HG02938 (cell line): ENCODE data around the gene ANKMY2.
A peak's percentile ranks its signal among the peaks of the same experiment; 100 is the strongest.
"Not testable (repeated sequence)": the region's sequence is repeated elsewhere in the genome, so short reads cannot be mapped to it uniquely, and the experiment has no call there.

ENCODE experiments used
- ATAC-seq: cut with Tn5 transposase; IDR thresholded peaks from one replicate; pipeline ENCODE4 v1.9.1; 2021; ENCODE audit warnings: mild to moderate bottlenecking, moderate library complexity; ENCODE audit not compliant: unreplicated experiment

The ANKMY2 gene

DNA sequence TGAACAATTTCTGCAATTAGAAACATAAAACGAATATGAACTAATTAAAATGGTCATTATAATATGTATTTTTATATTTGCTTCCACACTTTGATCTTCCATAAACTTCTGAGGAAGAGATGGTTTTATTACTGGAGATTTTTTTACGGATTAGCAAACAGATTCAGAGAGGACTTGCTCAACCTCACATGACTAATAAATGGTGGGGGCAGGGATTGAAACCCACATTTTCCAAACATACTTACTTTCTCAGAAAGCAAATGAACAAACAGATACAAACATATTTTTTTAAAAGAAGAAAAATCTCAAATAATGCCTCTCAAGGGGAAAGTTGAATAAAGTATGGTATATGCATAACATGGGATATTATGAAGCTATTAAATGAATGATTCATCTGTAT, 18.3 kb downstream of the ANKMY2 start:
- no peak for ATAC-seq

DNA sequence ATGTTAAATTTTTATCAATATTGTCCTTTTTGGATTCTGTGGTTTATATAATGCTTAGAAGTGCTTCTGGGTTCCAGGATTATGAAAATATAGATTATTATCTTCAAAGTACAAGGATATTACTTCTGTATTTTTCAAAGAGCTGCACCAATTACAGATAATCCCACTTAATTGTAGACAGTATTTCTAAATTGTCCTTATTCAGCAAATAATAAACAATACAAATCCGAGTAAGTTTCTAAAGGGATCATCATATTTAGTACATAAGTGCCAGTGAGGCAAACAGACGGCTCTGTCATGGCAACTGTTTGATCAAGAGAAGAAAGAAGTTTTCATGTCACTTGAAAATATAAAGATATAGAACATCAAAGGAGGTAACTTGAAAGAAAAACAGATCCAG, 19.2 kb downstream of the ANKMY2 start:
- ATAC-seq = no peak

DNA sequence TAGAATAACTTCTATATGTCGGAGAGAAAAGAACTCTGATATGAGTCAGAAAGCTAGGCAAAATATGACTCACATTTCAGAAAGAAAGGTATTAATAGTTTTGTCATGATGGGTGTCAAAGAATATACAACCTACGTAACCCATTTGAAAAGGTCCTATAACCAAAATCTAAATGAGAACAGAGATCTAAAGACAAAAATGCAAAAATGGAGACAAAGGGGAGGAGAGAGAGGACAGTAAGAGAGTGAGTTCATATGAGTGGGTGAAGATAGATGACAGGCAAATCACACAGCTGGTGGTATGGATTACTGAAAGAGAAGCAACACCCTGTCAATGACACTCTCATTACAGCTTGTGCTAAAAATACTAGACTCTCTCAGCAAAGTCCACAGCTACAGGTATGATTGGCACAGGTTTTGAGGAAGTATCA, 25.6 kb downstream of the ANKMY2 start:
- ATAC-seq = peak; percentile 95

DNA sequence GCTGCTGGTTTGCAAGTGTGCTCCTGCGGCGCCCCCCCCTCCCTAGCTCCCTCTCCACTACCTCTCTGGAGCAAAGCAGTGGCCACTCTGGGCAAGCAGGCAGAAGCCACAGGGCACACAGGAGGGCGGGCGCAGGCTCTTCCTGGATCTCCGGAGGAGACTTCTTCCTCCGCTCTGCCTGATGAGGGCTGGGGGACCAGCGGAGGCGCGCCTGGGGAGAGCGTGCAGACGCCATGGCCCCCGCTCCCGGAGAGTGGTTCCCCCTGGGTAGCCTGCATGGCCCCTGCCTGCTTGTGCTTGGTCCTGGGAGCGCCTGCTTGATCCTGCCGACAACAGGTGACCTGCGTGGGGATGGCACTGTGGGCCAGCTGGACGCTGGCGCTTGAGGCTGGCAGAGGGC, 29.0 kb downstream of the ANKMY2 start:
- ATAC-seq = no peak

DNA sequence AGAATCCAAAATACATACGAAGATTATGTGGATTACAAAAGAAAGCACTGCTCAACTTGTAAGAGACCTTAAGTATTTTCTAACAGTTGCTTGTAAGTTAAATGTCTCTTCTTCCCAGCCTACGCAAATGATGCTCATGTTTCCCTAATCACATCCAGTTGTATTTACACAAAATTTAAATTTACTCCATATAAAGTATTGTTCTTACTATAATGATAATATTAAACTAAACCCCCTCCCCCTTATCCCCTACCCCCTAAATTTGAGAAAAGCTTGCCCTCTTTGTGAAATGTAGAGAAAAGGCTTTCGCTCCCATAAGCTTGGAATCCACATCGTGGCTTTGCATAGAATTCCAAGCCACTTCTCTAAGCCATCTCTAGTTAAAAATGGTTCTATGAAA, 29.4 kb downstream of the ANKMY2 start:
- ATAC-seq = no peak

DNA sequence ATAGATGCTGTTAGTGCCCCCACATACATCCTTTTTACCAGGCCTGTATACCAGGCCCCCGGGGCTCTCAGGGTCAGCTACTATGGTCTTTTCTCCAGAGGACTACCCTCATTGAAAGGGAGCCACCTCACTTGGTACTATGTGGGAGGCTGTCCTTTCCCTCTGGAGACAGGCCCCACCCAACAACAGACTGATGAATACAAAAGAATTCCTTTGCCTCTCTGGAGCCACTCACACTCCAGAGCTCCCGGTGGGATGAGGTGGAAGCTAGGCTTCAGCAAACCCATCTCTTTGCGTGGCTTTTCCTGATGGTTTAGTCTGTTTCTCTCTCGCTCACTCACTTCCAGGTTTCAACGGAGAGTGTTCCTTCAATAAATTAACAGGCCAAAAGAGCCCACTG, 30.3 kb downstream of the ANKMY2 start:
- ATAC-seq = no peak

DNA sequence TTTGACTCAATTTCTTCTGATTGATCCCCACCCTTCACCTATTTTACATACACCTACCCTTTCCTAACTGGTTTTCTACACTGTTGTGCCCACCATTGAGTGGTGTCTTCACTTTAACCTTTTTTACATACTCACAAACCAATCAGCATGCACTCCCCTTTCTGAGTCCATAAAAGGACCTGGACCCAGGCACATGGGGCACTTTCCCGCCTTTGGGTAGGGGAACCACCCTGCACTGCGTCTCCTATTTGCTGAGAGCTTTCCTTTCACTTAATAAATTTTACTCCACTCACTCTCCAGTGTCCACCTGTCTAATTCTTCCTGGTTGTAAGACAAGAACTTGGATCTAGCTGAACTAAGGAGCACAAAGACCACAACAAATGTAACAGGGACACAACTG, 33.8 kb downstream of the ANKMY2 start:
- ATAC-seq = no peak

DNA sequence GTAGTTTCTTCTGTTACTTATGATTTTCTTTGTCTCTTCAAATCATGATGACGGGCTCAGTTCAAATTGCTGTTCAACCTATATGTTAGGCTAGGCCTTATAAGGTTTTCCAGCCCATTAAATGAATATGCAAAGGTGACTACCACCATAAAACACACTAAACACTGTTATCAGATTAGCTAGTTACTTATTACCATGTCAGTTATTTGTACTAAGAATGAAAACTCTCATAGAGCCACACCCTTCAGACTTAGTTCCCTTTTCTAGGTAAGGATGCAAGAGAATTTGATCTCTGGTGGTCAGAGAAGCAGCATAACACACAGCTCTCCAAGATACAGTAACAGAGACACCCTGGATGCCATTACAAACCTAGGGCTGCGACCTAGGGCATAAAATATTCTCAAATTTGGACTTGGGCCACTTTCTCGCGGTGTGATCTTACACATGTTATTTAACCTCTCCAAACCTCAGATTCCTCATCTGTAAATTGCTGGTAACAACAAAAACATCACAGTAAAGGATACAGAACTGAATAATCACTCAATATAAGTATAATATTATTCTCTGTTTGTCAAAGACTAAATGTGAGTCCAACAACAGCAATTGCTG, 35.6 kb downstream of the ANKMY2 start:
- peak; percentile 98 for ATAC-seq

DNA sequence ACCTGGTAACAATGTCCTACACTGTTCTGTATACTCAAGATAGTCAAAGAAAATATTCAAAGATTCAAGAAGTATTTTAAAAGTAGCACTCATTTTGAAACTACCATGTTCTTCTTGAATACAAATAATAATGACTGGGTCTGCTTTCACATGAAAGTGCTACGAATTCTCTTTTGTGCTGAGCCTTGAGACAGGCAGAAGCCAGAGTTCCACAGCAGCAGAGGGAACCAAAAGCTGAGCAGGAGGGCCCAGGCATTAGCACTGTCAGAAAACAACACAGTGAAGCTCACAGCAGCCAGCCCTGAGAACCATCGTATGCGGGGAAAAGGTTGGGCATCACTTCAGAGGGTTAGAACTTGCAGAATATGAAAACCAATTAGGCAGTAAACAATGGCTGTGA, 38.9 kb downstream of the ANKMY2 start:
- ATAC-seq = no peak

DNA sequence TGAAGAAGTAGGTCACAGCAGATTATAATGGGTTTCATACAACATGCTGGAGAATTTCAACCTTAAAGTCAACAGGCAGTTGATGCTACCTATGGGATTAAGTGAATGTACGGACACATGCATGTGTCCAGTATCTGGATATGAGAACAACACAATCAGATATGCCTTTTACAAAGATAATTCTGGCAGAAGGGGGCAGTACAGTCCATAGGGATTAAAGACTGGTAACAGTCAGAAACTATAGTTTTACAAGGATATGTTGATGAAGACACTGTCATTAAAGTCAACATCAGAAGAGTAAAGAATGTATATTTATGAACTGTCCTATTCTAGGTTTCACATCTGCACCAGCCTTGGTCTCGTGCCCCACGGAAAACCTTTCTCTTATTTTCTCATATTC, 41.5 kb downstream of the ANKMY2 start:
- ATAC-seq = no peak

DNA sequence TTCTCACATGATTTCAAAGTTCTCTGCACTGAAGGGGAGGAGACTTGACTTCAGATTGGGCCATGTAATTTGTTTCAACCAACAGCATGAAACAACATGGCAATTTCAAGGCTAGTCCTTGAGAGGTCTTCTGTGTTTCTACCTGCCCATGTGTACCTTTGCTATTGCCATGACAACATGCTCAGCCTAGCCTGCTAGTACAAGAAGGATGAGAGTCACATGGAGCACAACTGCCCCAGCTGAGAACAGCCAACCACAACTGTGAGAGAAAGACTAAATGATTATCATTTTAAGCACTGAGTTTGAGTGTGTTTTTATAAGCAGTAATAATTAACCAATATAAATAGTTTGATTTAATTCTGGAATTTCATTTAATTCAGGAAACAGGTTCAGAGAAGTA, 41.9 kb downstream of the ANKMY2 start:
- peak; percentile 48 for ATAC-seq

DNA sequence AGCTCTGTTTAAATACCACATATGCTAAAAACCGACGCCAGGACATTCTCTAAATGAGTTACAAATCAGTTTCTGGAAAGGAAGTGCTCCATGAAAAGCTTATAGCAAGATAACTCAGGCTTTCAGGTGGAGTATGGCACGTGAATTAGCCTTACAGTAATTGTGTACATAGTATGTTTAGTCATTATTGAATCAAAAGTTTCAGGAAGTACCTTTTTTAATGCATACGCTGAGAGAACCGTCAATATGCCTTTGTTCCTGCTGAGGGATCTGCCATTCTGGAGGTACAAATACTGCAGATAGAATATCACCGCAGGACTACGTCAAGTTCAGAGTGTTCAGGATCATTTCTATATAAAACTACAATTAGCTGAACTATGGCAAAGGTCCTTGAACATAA, 45.7 kb downstream of the ANKMY2 start:
- no peak for ATAC-seq

DNA sequence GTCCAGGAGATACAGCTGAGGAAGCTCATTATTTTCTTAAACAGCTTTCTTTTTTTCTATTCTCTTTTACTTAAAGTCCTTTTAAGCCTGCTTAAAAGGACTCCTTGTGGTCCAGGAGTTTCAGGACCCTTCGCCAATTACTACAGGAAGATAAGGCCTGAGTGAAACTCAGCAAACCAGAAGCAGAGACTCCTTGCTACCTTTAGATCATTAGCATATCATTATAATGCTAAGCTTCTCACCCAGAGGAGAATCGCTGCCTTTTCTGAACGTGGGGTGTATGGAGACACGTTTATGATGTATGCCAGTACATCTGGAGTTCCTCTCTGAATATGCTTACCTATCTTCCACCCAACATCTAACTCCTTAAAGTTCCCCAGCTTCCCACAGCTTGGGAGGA, 47.5 kb downstream of the ANKMY2 start:
- ATAC-seq = no peak

DNA sequence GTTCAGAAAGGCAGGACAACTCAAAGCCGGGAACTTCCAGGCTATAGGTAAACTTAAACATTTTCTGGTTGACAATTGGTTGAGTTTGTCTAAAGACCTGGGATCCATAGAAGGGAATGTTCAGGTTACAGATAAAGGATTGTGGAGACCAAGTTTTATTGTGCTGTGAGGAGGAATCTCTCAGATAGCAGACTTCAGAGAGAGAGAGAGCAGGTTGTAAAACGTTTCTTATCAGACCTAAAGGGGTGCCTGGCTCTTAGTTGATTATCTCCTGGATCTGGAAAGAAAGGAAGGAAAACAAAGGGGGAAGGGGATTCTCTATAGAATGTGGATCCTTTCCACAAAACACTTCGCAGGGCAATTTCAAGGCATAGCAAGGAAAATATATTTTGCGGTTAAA, 50.0 kb downstream of the ANKMY2 start:
- not testable (repeated sequence) for ATAC-seq

DNA sequence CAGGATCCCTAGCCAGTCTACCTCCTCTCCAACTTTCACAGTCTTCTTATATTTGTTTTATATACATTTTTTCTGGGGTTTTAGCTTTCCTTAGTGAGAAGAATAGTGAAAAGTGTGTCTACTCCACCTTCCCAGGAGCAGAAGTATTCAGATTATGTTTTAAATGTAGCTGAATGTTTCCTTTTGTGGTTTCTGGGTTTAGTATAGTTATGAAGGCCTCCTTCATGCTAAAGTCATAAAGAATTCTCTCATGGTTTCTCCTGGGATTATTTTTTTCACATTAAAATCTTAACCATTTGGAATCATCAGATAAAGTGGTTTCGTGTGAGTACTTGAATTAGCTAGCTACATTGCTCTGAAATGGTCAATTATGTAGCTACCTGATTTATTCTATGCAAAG, 50.9 kb downstream of the ANKMY2 start:
- no peak for ATAC-seq

DNA sequence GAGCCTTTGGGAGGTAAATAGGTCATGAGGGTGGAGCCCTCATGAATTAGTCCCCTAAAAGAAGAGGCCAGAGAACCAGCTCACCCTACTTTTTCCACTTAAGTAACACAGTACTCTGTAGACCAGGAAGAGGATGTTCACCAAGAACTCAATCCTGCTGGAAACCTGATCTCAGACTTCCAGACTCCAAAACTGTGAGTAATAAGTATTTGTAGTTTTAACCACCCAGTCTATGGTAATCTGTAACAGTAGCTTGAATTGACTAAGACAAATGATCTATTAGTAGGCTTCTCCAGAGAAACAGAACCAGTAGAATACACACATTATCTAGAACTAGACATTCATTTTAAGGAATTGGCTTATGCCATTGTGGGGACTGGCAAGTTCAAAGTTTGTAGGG, 51.5 kb downstream of the ANKMY2 start:
- ATAC-seq = no peak

DNA sequence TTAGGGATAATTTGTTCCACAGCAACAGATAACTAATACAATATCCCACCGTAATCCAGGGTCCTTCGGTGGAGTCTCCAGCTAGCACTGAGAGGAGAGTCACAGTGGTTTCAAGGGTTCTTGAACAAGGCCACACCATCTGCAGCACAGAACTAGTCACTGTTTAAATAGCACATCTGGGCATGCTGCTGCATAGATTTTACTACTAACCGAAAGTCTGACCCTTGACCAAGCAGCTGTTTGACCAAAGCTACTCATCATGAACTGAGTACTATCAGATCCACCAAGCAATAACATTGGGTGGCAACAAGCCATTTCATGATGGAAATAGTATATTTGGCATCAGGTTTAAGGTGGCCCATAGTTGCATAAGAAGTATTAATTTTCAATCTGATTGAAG, 53.2 kb downstream of the ANKMY2 start:
- no peak for ATAC-seq

DNA sequence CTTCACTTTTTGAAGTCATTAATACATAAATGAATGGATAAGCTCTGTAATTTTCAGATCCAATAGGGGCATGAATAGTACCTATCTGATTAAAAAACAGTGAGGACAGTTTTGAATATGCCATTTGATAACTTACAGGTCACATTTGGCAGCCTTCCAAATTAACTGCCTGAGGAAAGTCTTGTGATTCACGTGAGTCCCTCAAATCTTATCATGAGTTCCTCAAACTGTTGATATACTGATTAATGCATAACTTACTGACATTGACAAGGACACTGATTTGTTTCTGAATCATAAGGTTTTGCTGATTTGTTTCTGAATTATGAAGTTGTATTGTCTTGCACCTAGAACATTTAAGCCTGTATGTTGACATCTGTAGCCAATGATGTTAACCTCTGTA, 55.1 kb downstream of the ANKMY2 start:
- ATAC-seq = no peak

DNA sequence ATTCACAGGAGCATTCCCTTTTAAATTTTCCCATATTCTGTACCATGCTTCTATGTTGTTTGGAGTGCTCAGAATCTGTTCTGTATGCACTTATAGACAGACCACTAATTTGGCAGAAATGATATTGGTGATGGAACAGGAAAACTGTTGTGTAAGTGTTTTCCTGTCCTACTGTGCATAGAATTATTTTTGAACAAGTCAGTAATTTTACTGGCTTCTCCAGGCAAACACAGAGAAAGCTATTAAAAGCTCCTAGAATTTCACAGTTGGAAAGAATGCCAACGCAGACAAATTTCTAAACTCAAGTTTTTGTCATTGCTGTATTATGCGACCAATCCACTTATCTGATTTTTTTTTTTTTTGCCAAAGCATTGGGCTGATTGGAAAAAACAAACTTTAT, 55.7 kb downstream of the ANKMY2 start:
- ATAC-seq = no peak

DNA sequence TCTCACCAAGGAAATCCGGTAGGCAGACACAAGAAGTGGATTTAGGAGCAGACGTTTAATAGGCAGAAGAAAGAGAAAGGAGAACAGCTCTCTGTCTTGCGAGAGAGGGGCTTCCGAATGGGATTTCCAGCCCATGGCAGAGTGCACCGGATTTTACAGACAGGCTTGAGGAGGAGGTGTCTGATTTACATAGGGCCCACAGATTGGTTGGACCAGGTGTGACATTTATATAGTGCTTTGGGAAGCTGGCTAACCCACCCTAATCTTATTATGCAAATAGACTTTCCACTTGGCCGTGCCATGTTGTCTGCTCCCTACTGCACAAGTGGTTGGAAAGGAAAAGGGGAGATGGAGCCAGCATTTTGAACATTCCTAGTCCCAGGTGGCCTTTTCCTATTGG, 57.8 kb downstream of the ANKMY2 start:
- no peak for ATAC-seq

DNA sequence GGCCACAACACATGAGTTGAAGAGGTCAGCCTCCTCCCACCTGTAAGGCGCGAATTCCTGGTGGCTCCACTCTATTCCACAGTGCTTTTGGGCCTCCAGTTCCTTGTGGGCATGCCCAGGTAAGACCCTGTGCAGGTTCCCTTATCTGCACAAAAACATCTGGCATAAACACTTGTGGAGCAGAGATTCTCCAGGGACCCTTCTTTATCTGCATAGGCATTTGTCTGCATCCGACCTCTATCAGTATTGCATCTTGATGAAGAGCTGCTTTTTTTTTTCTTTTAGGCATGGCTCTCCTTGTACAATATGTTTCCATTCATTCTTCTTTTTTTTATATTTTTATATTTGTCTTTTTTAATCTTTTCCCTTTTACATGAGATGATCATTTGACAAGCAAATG, 58.4 kb downstream of the ANKMY2 start:
- no peak for ATAC-seq

DNA sequence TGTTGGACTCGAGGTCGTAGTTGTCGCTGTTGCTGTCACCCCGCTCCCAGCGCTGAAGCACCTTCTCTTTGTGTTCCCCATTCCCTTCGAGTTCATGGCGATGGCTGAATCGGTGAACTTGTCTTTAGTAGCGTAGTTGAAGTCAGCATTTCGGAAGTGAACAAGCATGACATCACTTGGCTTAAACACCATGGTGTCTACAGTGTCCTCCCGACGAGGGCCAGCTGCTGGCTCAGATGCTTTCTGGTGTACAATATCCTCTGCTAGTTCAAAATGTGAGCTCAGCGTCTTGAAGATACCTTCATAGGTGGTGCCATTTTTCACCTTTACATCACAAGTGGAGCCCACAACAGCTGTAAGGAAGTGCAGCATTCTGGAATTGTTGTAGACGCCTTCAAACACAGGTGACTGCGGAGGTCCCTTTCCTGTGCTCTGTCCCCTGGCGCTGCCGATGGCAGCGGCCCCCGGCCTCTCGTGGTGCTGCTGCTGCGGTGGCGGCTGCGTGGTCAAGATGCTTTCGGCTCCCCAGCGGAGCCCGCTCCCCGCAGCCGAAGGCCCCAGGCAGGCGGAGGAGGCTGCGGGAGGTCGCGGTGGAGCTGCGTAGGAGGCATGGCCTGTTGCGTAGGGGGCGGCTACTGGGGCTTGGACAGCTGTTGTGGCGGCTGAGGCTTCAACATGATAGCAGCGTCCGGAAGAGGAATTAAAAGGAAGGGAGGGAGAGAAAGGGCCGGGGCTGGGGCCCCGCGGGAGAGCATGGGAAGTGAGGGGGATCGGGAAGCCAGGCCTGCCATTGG, 59.3 kb downstream of the ANKMY2 start:
- no peak for ATAC-seq

DNA sequence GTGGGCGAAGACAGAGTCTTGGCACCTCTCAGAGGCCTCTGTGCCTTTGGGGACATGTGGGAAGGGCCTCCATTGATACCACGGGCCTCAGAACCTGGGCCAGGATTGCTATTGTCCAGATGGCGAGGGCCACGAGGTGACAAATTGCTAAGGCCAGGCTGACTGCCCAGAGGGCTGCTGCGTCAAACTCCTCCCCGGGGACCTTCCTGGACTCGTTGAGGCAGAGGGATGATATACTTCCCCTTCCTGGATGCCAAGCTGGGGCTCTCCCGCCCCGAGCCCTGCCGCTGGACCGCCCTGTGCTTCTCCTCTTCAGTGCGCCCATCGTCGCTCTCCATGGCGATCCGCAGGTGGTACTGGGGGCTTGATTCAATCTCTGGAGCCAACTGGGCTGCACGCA, 60.0 kb downstream of the ANKMY2 start:
- no peak for ATAC-seq
